A673 (cell line): ENCODE measurements around the gene ST3GAL4. TPM values are rescaled to one million over a fixed set of nuclear protein-coding genes. Genes with fewer than 3 reads are reported as not detected.

Source experiments
- BruUV-seq: library from RNA; stranded (reverse); fragments of 400-500 nt; replicated peaks from 2 replicates; lab custom pipeline; 2021; lab: Mats Ljungman, UMichigan
- CTCF ChIA-PET: fragments of 300-600 bp; sonication (Branson Sonifier 250); formaldehyde crosslinking; loops from one replicate; lab custom pipeline; 2022; ENCODE audit warnings: antibody characterized with exemption; lab: Charles Lee
- POLR2A ChIA-PET: fragments of 300-600 bp; sonication (Branson Sonifier 250); formaldehyde crosslinking; loops from one replicate; lab custom pipeline; 2022; ENCODE audit warnings: antibody characterized with exemption; ENCODE audit not compliant: low non-redundant PET; lab: Charles Lee
- DNase-seq: peaks from one replicate; pipeline ENCODE4 v3.0.0-alpha.2; 2015; ENCODE audit warnings: low spot score
- H3K27ac ChIP-seq: fragments of 200-600 bp; sonication (generic); 2 replicates; pipeline ENCODE4 v1.5.1; 2016; ENCODE audit warnings: mixed run types, low read depth, mild to moderate bottlenecking, mixed read lengths, antibody characterized with exemption, low read length; ENCODE audit not compliant: poor library complexity, severe bottlenecking
- H3K27me3 ChIP-seq: fragments of 200-600 bp; sonication (generic); replicated peaks from 2 replicates; pipeline ENCODE4 v1.6.1; 2017; ENCODE audit warnings: mixed run types, low read depth, mild to moderate bottlenecking, mixed read lengths, antibody characterized with exemption, low read length; ENCODE audit not compliant: insufficient read depth, poor library complexity
- H3K36me3 ChIP-seq: fragments of 200-600 bp; sonication (generic); 2 replicates; pipeline ENCODE4 v1.6.1; 2016; ENCODE audit warnings: mixed run types, mild to moderate bottlenecking, mixed read lengths, antibody characterized with exemption, low read length; ENCODE audit not compliant: insufficient read depth, poor library complexity, severe bottlenecking
- H3K4me1 ChIP-seq: fragments of 200-600 bp; sonication (generic); 2 replicates; pipeline ENCODE4 v1.6.1; 2017; ENCODE audit warnings: mixed run types, mild to moderate bottlenecking, mixed read lengths, antibody characterized with exemption, low read length; ENCODE audit not compliant: insufficient read depth, poor library complexity, severe bottlenecking
- H3K4me3 ChIP-seq: fragments of 200-600 bp; sonication (generic); 2 replicates; pipeline ENCODE4 v1.5.1; 2016; ENCODE audit warnings: low read depth, mixed run types, mild to moderate bottlenecking, mixed read lengths, low read length; ENCODE audit not compliant: poor library complexity, severe bottlenecking
- H3K9me3 ChIP-seq: fragments of 200-600 bp; sonication (generic); 2 replicates; pipeline ENCODE4 v1.6.1; 2016; ENCODE audit warnings: mixed run types, low read depth, mild to moderate bottlenecking, mixed read lengths, antibody characterized with exemption, low read length; ENCODE audit not compliant: poor library complexity, severe bottlenecking
- EZH2 ChIP-seq: fragments of 200-600 bp; sonication (generic); IDR thresholded peaks from 2 replicates; pipeline ENCODE4 v1.6.1; 2017; ENCODE audit warnings: borderline replicate concordance, low read depth, mild to moderate bottlenecking, mixed read lengths, antibody characterized with exemption, low read length; ENCODE audit not compliant: poor library complexity, severe bottlenecking
- intact Hi-C: fragments of 100-400 bp; cut with micrococcal nuclease; formaldehyde crosslinking; loops from one replicate; pipeline ENCODE4 v1.10.0; 2022; ENCODE audit not compliant: unreplicated experiment
- total RNA-seq: library from RNA; stranded (reverse); gene quantifications from 2 replicates; pipeline ENCODE4 v1.2.3, GENCODE V29; 2021
- TF ChIP-seq, protein P1 (sequence below): fragments of 300-800, 200-600 bp; sonication (generic); conservative IDR thresholded peaks from 2 replicates; pipeline ENCODE4 v1.5.1; 2017; ENCODE audit warnings: low read depth, mild to moderate bottlenecking, antibody characterized with exemption, low read length, moderate library complexity, mixed read lengths

Gene ST3GAL4
- total RNA-seq, 1 experiment from 2014 or later, result 29.9 TPM

DNA sequence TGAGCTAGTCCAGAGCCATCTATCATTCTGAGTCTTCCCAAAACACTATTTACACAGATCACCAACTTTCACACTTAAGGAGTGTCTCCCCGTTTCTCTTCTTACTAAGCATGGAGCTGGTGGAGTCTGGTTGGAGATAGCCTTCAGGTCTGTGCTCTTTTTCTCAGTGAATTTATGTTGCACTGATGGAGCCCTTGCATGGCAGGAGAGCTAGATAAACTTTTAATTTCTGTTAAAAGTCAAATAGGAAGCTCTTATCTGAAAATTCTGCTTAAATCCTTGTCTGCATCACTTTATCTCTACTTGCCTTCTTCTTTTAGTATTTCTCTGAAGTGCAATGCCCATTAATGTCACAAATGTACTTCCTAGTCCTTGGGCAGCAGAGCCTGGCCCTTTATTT, 63.4 kb downstream of the ST3GAL4 start:
- no peaks in the 10 kb centered on the region for H3K27me3 ChIP-seq
- H3K9me3 ChIP-seq, result no peaks in the 10 kb centered on the region
- no TSS peak for BruUV-seq
- ChIA-PET POLR2A (no interaction called here), CTCF (interaction anchor here (1.1 to 1.9 kb wide), 2 partner anchors 62 to 111 kb away, joined by 4 to 5 read pairs; no protein-coding TSS in a partner anchor)
- no peaks in the 10 kb centered on the region for H3K36me3 ChIP-seq
- TF ChIP-seq, protein P1, sequence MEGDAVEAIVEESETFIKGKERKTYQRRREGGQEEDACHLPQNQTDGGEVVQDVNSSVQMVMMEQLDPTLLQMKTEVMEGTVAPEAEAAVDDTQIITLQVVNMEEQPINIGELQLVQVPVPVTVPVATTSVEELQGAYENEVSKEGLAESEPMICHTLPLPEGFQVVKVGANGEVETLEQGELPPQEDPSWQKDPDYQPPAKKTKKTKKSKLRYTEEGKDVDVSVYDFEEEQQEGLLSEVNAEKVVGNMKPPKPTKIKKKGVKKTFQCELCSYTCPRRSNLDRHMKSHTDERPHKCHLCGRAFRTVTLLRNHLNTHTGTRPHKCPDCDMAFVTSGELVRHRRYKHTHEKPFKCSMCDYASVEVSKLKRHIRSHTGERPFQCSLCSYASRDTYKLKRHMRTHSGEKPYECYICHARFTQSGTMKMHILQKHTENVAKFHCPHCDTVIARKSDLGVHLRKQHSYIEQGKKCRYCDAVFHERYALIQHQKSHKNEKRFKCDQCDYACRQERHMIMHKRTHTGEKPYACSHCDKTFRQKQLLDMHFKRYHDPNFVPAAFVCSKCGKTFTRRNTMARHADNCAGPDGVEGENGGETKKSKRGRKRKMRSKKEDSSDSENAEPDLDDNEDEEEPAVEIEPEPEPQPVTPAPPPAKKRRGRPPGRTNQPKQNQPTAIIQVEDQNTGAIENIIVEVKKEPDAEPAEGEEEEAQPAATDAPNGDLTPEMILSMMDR, result no peak
- TF ChIP-seq EZH2, result no peak
- DNase-seq, result no peak
- no peak overlapping the region for H3K27ac ChIP-seq
- no peak overlapping the region for H3K4me3 ChIP-seq
- H3K4me1 ChIP-seq, result peaks cover 3% of the 10 kb centered on the region
- intact Hi-C loops, result loop anchor here (5.0 kb wide), 1 partner anchor 107 kb away; no protein-coding TSS in a partner anchor

DNA sequence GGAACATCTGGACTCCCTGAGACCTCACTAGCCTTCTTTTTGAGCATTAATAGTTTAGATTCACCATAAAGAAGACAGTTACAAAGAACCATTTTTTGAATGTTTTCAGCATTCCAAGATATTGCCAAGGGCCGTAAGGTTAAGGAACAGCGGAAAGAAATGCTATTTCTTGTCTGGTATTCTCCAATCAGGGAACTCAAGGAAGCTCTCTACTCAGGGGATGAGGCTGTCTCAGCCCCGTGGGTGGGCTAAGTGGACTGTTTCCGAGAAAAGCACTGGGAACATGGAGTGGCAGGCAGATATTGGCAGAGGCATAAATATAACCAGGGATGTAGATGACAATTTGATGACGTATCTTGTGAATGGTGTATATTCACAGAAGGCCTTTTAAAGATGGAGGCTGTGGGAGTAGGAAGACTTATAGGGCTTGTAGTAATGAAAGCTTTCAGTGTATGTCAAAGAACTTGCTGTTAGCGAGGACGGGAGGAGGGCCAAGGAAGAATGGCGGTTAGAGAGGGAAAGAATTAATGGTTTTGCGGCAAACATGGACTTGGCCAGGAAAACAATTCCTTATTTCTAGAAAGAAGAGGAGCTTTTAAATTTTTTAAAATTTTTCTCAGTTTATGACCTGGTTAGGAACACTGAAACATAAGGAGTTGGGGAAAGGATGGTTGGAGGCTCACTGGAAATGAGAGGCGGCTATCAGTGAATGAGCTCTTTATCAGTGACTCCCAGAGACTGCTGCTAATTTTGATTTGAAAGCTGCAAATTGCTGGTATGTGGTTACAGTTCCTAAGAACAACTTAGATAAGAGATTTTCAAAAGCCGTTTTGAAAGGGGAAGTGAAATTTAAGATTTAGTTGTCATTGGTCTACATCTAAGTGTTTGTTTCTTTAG, 64.6 kb downstream of the ST3GAL4 start:
- ChIA-PET POLR2A (no interaction called here), CTCF (interaction anchor here (1.9 kb wide), 1 partner anchor 112 kb away, joined by 5 read pairs; no protein-coding TSS in a partner anchor)
- Histone ChIP-seq H3K27ac (no peak overlapping the region), H3K36me3 (no peaks in the 10 kb centered on the region), H3K27me3 (no peaks in the 10 kb centered on the region), H3K4me3 (no peak overlapping the region), H3K9me3 (no peaks in the 10 kb centered on the region), H3K4me1 (peaks cover 3% of the 10 kb centered on the region)
- intact Hi-C loops, result loop anchor here (5.0 kb wide), 1 partner anchor 108 kb away; no protein-coding TSS in a partner anchor
- DNase-seq, result no peak
- BruUV-seq, result no TSS peak
- no peak for TF ChIP-seq EZH2
- TF ChIP-seq, protein P1, result no peak

DNA sequence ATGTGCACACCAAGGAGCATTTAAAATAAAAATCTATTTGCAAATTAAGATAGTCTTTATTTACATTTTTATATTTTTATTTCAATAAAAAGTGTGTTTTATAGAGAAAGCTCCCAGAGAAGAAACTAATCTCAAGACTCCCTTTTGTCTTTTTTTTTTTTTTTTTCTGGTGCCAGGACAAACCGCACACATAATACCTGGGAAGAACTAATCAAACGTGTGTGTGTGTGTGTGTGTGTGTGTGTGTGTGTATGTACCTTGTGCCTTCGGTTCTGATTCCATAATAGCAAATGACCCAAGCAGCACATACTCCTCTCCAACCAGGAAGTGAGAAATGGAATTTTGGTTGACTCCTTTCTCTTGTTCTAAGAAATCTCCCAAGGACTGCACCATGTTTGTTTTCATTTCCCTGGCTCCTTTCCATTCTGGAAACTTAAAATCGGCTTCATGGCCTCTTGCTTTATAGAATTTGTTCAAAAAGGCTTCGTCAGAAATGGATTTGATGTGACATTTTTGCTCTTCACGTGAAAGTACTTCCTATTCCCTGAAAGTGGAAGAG, 65.3 kb downstream of the ST3GAL4 start:
- ChIA-PET POLR2A (no interaction called here), CTCF (no interaction called here)
- no peak for TF ChIP-seq EZH2
- TF ChIP-seq, protein P1, result no peak
- H3K9me3 ChIP-seq, result no peaks in the 10 kb centered on the region
- H3K27ac ChIP-seq, result no peak overlapping the region
- peaks cover 3% of the 10 kb centered on the region for H3K4me1 ChIP-seq
- H3K27me3 ChIP-seq, result no peaks in the 10 kb centered on the region
- no TSS peak for BruUV-seq
- DNase-seq, result no peak
- intact Hi-C loops, result no loop called here
- H3K36me3 ChIP-seq, result no peaks in the 10 kb centered on the region
- H3K4me3 ChIP-seq, result no peak overlapping the region
